ENCODE data around the gene PRDM16.
A peak's percentile ranks its signal among the peaks of the same experiment; 100 is the strongest.

Gene PRDM16

GRCh38 chr1:3244927-3245315 is 175.9 kb downstream of the PRDM16 start:
- Histone ChIP-seq H3K14ac (ENCODE audit: low read length) (no peak overlapping the region), H3K27ac (replicated peaks; ENCODE audit: low read length) (no peak overlapping the region), H2BK15ac (ENCODE audit: low read length) (no peak overlapping the region), H2BK5ac (ENCODE audit: low read length) (peak overlapping the region; percentile 18), H3K27me3 (ENCODE audit: control insufficient read depth in 3 of 3, insufficient read depth in 3 of 3, low read depth in 1 of 3, low read length in 3 of 3) (peaks cover 0 to 69% (median 2%) of the 10 kb centered on the region in 3 experiments), H4K8ac (ENCODE audit: low read depth, low read length) (no peak overlapping the region), H3K36me3 (replicated peaks in 1 of 2; ENCODE audit: control insufficient read depth in 2 of 2, insufficient read depth in 2 of 2, low read length in 2 of 2) (peaks cover 0 to 3% of the 10 kb centered on the region in 2 donors), H3K9ac (ENCODE audit: low read depth, low read length, poor library complexity) (no peak overlapping the region), H4K91ac (ENCODE audit: low read depth, low read length, poor library complexity) (no peak overlapping the region), H2BK120ac (ENCODE audit: low read depth, low read length) (no peak overlapping the region), H3K4me3 (ENCODE audit: low read length in 2 of 2) (no peak overlapping the region), H3K4ac (ENCODE audit: low read length) (no peak overlapping the region), H3K79me1 (ENCODE audit: low read depth, low read length) (peaks cover 3% of the 10 kb centered on the region), H3K4me1 (ENCODE audit: control insufficient read depth in 2 of 2, insufficient read depth in 1 of 2, low read depth in 1 of 2, low read length in 2 of 2) (peaks cover 19 to 31% of the 10 kb centered on the region in 2 donors), H2AFZ (ENCODE audit: low read length) (no peak overlapping the region), H2AK5ac (ENCODE audit: low read depth, low read length) (peak overlapping the region; percentile 47), H3K9me3 (replicated peaks in 1 of 2; ENCODE audit: control insufficient read depth in 2 of 2, insufficient read depth in 1 of 2, low read depth in 1 of 2, low read length in 2 of 2) (peaks cover 0 to 3% of the 10 kb centered on the region in 2 donors), H3K23ac (ENCODE audit: low read depth, low read length, poor library complexity) (no peak overlapping the region), H3K4me2 (ENCODE audit: insufficient read depth, low read length, poor library complexity, severe bottlenecking) (no peak overlapping the region), H2BK12ac (ENCODE audit: low read length) (no peak overlapping the region), H3K18ac (ENCODE audit: low read length) (peak overlapping the region; percentile 39)
- DNase-seq (ENCODE audit: low spot score), result no peak
- WGBS, 2 donors (ENCODE audit: extremely low coverage in 2 of 2, insufficient read length in 2 of 2, insufficient replicate concordance in 1 of 2), result no CpG with 5 or more reads among the region's 7 CpGs

GRCh38 chr1:3245344-3245743 is 176.3 kb downstream of the PRDM16 start:
- H2AK5ac ChIP-seq (ENCODE audit: low read depth, low read length), result no peak overlapping the region
- no peak overlapping the region for H3K4me3 ChIP-seq (ENCODE audit: low read length in 2 of 2)
- H2BK15ac ChIP-seq (ENCODE audit: low read length), result no peak overlapping the region
- no peak overlapping the region for H4K91ac ChIP-seq (ENCODE audit: low read depth, low read length, poor library complexity)
- H3K9me3 ChIP-seq (replicated peaks in 1 of 2; ENCODE audit: control insufficient read depth in 2 of 2, insufficient read depth in 1 of 2, low read depth in 1 of 2, low read length in 2 of 2), result peaks cover 0 to 3% of the 10 kb centered on the region in 2 donors
- no peak overlapping the region for H3K4ac ChIP-seq (ENCODE audit: low read length)
- peaks cover 0 to 69% (median 2%) of the 10 kb centered on the region in 3 experiments for H3K27me3 ChIP-seq (ENCODE audit: control insufficient read depth in 3 of 3, insufficient read depth in 3 of 3, low read depth in 1 of 3, low read length in 3 of 3)
- H3K4me2 ChIP-seq (ENCODE audit: insufficient read depth, low read length, poor library complexity, severe bottlenecking), result no peak overlapping the region
- WGBS, 2 donors (ENCODE audit: extremely low coverage in 2 of 2, insufficient read length in 2 of 2, insufficient replicate concordance in 1 of 2), result no CpG with 5 or more reads among the region's 12 CpGs
- no peak overlapping the region for H2AFZ ChIP-seq (ENCODE audit: low read length)
- H3K9ac ChIP-seq (ENCODE audit: low read depth, low read length, poor library complexity), result no peak overlapping the region
- H3K79me1 ChIP-seq (ENCODE audit: low read depth, low read length), result peaks cover 3% of the 10 kb centered on the region
- no peak overlapping the region for H2BK12ac ChIP-seq (ENCODE audit: low read length)
- no peak for DNase-seq (ENCODE audit: low spot score)
- H3K14ac ChIP-seq (ENCODE audit: low read length), result no peak overlapping the region
- H3K27ac ChIP-seq (replicated peaks; ENCODE audit: low read length), result no peak overlapping the region
- peak overlapping the region; percentile 62 for H3K18ac ChIP-seq (ENCODE audit: low read length)
- H3K23ac ChIP-seq (ENCODE audit: low read depth, low read length, poor library complexity), result no peak overlapping the region
- peaks cover 0 to 3% of the 10 kb centered on the region in 2 donors for H3K36me3 ChIP-seq (replicated peaks in 1 of 2; ENCODE audit: control insufficient read depth in 2 of 2, insufficient read depth in 2 of 2, low read length in 2 of 2)
- no peak overlapping the region for H2BK5ac ChIP-seq (ENCODE audit: low read length)
- no peak overlapping the region for H4K8ac ChIP-seq (ENCODE audit: low read depth, low read length)
- H2BK120ac ChIP-seq (ENCODE audit: low read depth, low read length), result no peak overlapping the region
- peaks cover 24 to 35% of the 10 kb centered on the region in 2 donors for H3K4me1 ChIP-seq (ENCODE audit: control insufficient read depth in 2 of 2, insufficient read depth in 1 of 2, low read depth in 1 of 2, low read length in 2 of 2)

- no peak overlapping the region for H4K91ac ChIP-seq (ENCODE audit: low read depth, low read length, poor library complexity)
- H3K4ac ChIP-seq (ENCODE audit: low read length), result no peak overlapping the region
- H2AFZ ChIP-seq (ENCODE audit: low read length), result no peak overlapping the region
- peak overlapping the region; percentile 88 for H2AK5ac ChIP-seq (ENCODE audit: low read depth, low read length)
- peaks cover 3% of the 10 kb centered on the region for H3K79me1 ChIP-seq (ENCODE audit: low read depth, low read length)
- H3K36me3 ChIP-seq (replicated peaks in 1 of 2; ENCODE audit: control insufficient read depth in 2 of 2, insufficient read depth in 2 of 2, low read length in 2 of 2), result peaks cover 0 to 3% of the 10 kb centered on the region in 2 donors
- H3K9ac ChIP-seq (ENCODE audit: low read depth, low read length, poor library complexity), result no peak overlapping the region
- peaks cover 0 to 74% (median 2%) of the 10 kb centered on the region in 3 experiments for H3K27me3 ChIP-seq (ENCODE audit: control insufficient read depth in 3 of 3, insufficient read depth in 3 of 3, low read depth in 1 of 3, low read length in 3 of 3)
- no peak overlapping the region for H3K4me3 ChIP-seq (ENCODE audit: low read length in 2 of 2)
- H2BK120ac ChIP-seq (ENCODE audit: low read depth, low read length), result no peak overlapping the region
- no peak overlapping the region for H3K23ac ChIP-seq (ENCODE audit: low read depth, low read length, poor library complexity)
- H3K27ac ChIP-seq (replicated peaks; ENCODE audit: low read length), result no peak overlapping the region
- H3K4me1 ChIP-seq (ENCODE audit: control insufficient read depth in 2 of 2, insufficient read depth in 1 of 2, low read depth in 1 of 2, low read length in 2 of 2), result peaks cover 28 to 39% of the 10 kb centered on the region in 2 donors
- no peak overlapping the region for H4K8ac ChIP-seq (ENCODE audit: low read depth, low read length)
- H3K9me3 ChIP-seq (replicated peaks in 1 of 2; ENCODE audit: control insufficient read depth in 2 of 2, insufficient read depth in 1 of 2, low read depth in 1 of 2, low read length in 2 of 2), result peaks cover 0 to 3% of the 10 kb centered on the region in 2 donors
- no CpG with 5 or more reads among the region's 13 CpGs for WGBS, 2 donors (ENCODE audit: extremely low coverage in 2 of 2, insufficient read length in 2 of 2, insufficient replicate concordance in 1 of 2)
- H2BK5ac ChIP-seq (ENCODE audit: low read length), result peak overlapping the region; percentile 70
- H3K18ac ChIP-seq (ENCODE audit: low read length), result no peak overlapping the region
- no peak overlapping the region for H3K4me2 ChIP-seq (ENCODE audit: insufficient read depth, low read length, poor library complexity, severe bottlenecking)
- peak overlapping the region; percentile 54 for H2BK15ac ChIP-seq (ENCODE audit: low read length)
- no peak for DNase-seq (ENCODE audit: low spot score)
- no peak overlapping the region for H2BK12ac ChIP-seq (ENCODE audit: low read length)
- no peak overlapping the region for H3K14ac ChIP-seq (ENCODE audit: low read length)
Measured at GRCh38 chr1:3245768-3246167, 176.8 kb downstream of the PRDM16 start.

- Histone ChIP-seq H2BK120ac (ENCODE audit: low read depth, low read length) (peak overlapping the region; percentile 57), H3K4me1 (ENCODE audit: control insufficient read depth in 2 of 2, insufficient read depth in 1 of 2, low read depth in 1 of 2, low read length in 2 of 2) (peaks cover 29 to 42% of the 10 kb centered on the region in 2 donors), H4K91ac (ENCODE audit: low read depth, low read length, poor library complexity) (no peak overlapping the region), H3K4ac (ENCODE audit: low read length) (no peak overlapping the region), H3K27me3 (ENCODE audit: control insufficient read depth in 3 of 3, insufficient read depth in 3 of 3, low read depth in 1 of 3, low read length in 3 of 3) (peaks cover 0 to 76% (median 2%) of the 10 kb centered on the region in 3 experiments), H2AK5ac (ENCODE audit: low read depth, low read length) (peak overlapping the region; percentile 88), H2BK15ac (ENCODE audit: low read length) (peak overlapping the region; percentile 54), H3K79me1 (ENCODE audit: low read depth, low read length) (peaks cover 3% of the 10 kb centered on the region), H4K8ac (ENCODE audit: low read depth, low read length) (no peak overlapping the region), H3K14ac (ENCODE audit: low read length) (no peak overlapping the region), H2BK12ac (ENCODE audit: low read length) (peak overlapping the region; percentile 69), H3K4me2 (ENCODE audit: insufficient read depth, low read length, poor library complexity, severe bottlenecking) (no peak overlapping the region), H3K9ac (ENCODE audit: low read depth, low read length, poor library complexity) (peak overlapping the region; percentile 10), H3K23ac (ENCODE audit: low read depth, low read length, poor library complexity) (peak overlapping the region; percentile 40), H3K27ac (replicated peaks; ENCODE audit: low read length) (no peak overlapping the region), H2AFZ (ENCODE audit: low read length) (no peak overlapping the region), H3K18ac (ENCODE audit: low read length) (peak overlapping the region; percentile 70), H3K9me3 (replicated peaks in 1 of 2; ENCODE audit: control insufficient read depth in 2 of 2, insufficient read depth in 1 of 2, low read depth in 1 of 2, low read length in 2 of 2) (peaks cover 0 to 3% of the 10 kb centered on the region in 2 donors), H3K4me3 (ENCODE audit: low read length in 2 of 2) (no peak overlapping the region), H2BK5ac (ENCODE audit: low read length) (peak overlapping the region; percentile 70), H3K36me3 (replicated peaks in 1 of 2; ENCODE audit: control insufficient read depth in 2 of 2, insufficient read depth in 2 of 2, low read length in 2 of 2) (peaks cover 0 to 3% of the 10 kb centered on the region in 2 donors)
- DNase-seq (ENCODE audit: low spot score), result no peak
- no CpG with 5 or more reads among the region's 16 CpGs for WGBS, 2 donors (ENCODE audit: extremely low coverage in 2 of 2, insufficient read length in 2 of 2, insufficient replicate concordance in 1 of 2)
Measured at GRCh38 chr1:3246251-3246650, 177.2 kb downstream of the PRDM16 start.

Data from neuronal stem cell (in vitro differentiated cells).